Tibial nerve (tissue), 4 donors: ENCODE results near the gene RIPK3. TPM values are rescaled to one million over a fixed set of nuclear protein-coding genes. Genes with fewer than 3 reads are reported as not detected.

Experiments used
- DNase-seq, 2 donors: peaks; one replicate each; pipeline ENCODE4 v3.0.0-alpha.2; 2019; ENCODE audit warnings: low spot score in 2 of 2
- H3K27ac ChIP-seq, 4 donors: fragments of 200-600 bp; sonication (generic) in 3 of 4; one replicate each; pipeline ENCODE4 v1.5.1; 2017 to 2019; ENCODE audit warnings: mild to moderate bottlenecking in 1 of 4
- H3K27me3 ChIP-seq, 2 donors: fragments of 200-600 bp; sonication (generic) in 1 of 2; one replicate each; pipeline versions ENCODE4 v1.5.1 to v1.6.0; 2017 to 2019
- H3K36me3 ChIP-seq, 3 donors: fragments of 200-600 bp; sonication (generic); one replicate each; pipeline ENCODE4 v1.5.1; 2018 to 2019
- H3K4me1 ChIP-seq, 4 donors: fragments of 200-600 bp; sonication (generic) in 3 of 4; one replicate each; pipeline ENCODE4 v1.5.1; 2017 to 2019
- H3K4me3 ChIP-seq, 4 donors: fragments of 200-600 bp; sonication (generic) in 3 of 4; one replicate each; pipeline ENCODE4 v1.5.1; 2017 to 2019; ENCODE audit warnings: mild to moderate bottlenecking in 1 of 4, moderate library complexity in 1 of 4
- H3K9me3 ChIP-seq, 4 donors: fragments of 200-600 bp; sonication (generic) in 3 of 4; one replicate each; pipeline ENCODE4 v1.5.1; 2017 to 2019
- CTCF ChIP-seq, 5 experiments: fragments of 200-600 bp in 3 of 5; fragments of 450-650 bp in 2 of 5; sonication (generic) in 3 of 5; IDR thresholded peaks; one replicate each; pipeline ENCODE4 v1.5.1; 2016 to 2019; ENCODE audit warnings: antibody characterized with exemption in 5 of 5, mild to moderate bottlenecking in 3 of 5, moderate library complexity in 2 of 5
- EP300 ChIP-seq, 2 donors: sonication (generic); formaldehyde crosslinking; IDR thresholded peaks; one replicate each; pipeline ENCODE4 v1.6.1; 2017; ENCODE audit warnings: antibody characterized with exemption in 2 of 2, mild to moderate bottlenecking in 1 of 2
- POLR2A ChIP-seq, 2 donors: fragments of 450-650 bp; IDR thresholded peaks; one replicate each; pipeline ENCODE4 v1.6.1; 2017; ENCODE audit warnings: antibody characterized with exemption in 2 of 2, mild to moderate bottlenecking in 2 of 2, moderate library complexity in 2 of 2
- WGBS, 2 donors: methylation state at CpG; one replicate each; pipeline ENCODE4 v1.1.5; 2018; 5-methylcytosine and 5-hydroxymethylcytosine counted together
- total RNA-seq, 4 donors: library from RNA; depleted of rRNA; stranded (reverse); fragments of >200 nt; gene quantifications; one replicate each; pipeline ENCODE4 v1.1.0, GENCODE V29; 2016

The RIPK3 gene
- total RNA-seq, 4 donors from 2014 or later, result 4.0 to 9.6 (median 9.0) TPM

- no peaks in the 10 kb centered on the region for H3K9me3 ChIP-seq
- no peaks in the 10 kb centered on the region for H3K36me3 ChIP-seq
- DNase-seq, result no peak
- 64 to 67% methylated on average over 10 of the region's 10 CpGs for WGBS, 2 donors
- H3K4me3 ChIP-seq, result no peak overlapping the region
- no peak overlapping the region for H3K27ac ChIP-seq
- no peak for TF ChIP-seq CTCF (IDR thresholded peaks at IDR 0.05)
- no peak for TF ChIP-seq EP300 (IDR thresholded peaks at IDR 0.05)
- TF ChIP-seq POLR2A (IDR thresholded peaks at IDR 0.05), result no peak
- no peaks in the 10 kb centered on the region for H3K4me1 ChIP-seq
- H3K27me3 ChIP-seq, result peaks cover 0 to 20% of the 10 kb centered on the region in 2 donors
Observed at GRCh38 chr14:24322672-24323071, 17.1 kb downstream of the RIPK3 start.

GRCh38 chr14:24321212-24321975 is 18.4 kb downstream of the RIPK3 start:
- TF ChIP-seq CTCF (IDR thresholded peaks at IDR 0.05) (no peak), EP300 (IDR thresholded peaks at IDR 0.05) (no peak), POLR2A (IDR thresholded peaks at IDR 0.05) (no peak)
- Histone ChIP-seq H3K27me3 (peaks cover 0 to 26% of the 10 kb centered on the region in 2 donors), H3K27ac (no peak overlapping the region), H3K4me3 (no peak overlapping the region), H3K4me1 (peaks cover 0 to 11% (median 3%) of the 10 kb centered on the region in 4 donors), H3K36me3 (no peaks in the 10 kb centered on the region), H3K9me3 (no peaks in the 10 kb centered on the region)
- no peak for DNase-seq
- WGBS, 2 donors, result 76 to 77% methylated on average over 14 of the region's 14 CpGs

- 79 to 86% methylated on average over 3 of the region's 3 CpGs for WGBS, 2 donors
- peaks cover 0 to 33% of the 10 kb centered on the region in 2 donors for H3K27me3 ChIP-seq
- DNase-seq, result no peak
- H3K27ac ChIP-seq, result no peak overlapping the region
- no peaks in the 10 kb centered on the region for H3K9me3 ChIP-seq
- no peaks in the 10 kb centered on the region for H3K36me3 ChIP-seq
- no peak for TF ChIP-seq CTCF (IDR thresholded peaks at IDR 0.05)
- no peak for TF ChIP-seq POLR2A (IDR thresholded peaks at IDR 0.05)
- H3K4me3 ChIP-seq, result no peak overlapping the region
- H3K4me1 ChIP-seq, result peaks cover 0 to 43% (median 18%) of the 10 kb centered on the region in 4 donors
Observed at GRCh38 chr14:24317141-24317928, 22.5 kb downstream of the RIPK3 start.

GRCh38 chr14:24316597-24316950 is 23.2 kb downstream of the RIPK3 start:
- no peaks in the 10 kb centered on the region for H3K9me3 ChIP-seq
- H3K27me3 ChIP-seq, result peaks cover 0 to 27% of the 10 kb centered on the region in 2 donors
- H3K27ac ChIP-seq, result peak overlapping the region in 1 of 4 donors; percentile 47
- no peak overlapping the region for H3K4me3 ChIP-seq
- peaks cover 0 to 51% (median 19%) of the 10 kb centered on the region in 4 donors for H3K4me1 ChIP-seq
- DNase-seq, result no peak
- WGBS, 2 donors, result 50 to 55% methylated on average over 13 to 18 of the region's 18 CpGs
- H3K36me3 ChIP-seq, result no peaks in the 10 kb centered on the region
- TF ChIP-seq POLR2A (IDR thresholded peaks at IDR 0.05) (no peak), CTCF (IDR thresholded peaks at IDR 0.05) (no peak), EP300 (IDR thresholded peaks at IDR 0.05) (no peak)
